Gastroesophageal sphincter (tissue), 4 donors: ENCODE measurements around the gene PRKG1. TPM values are rescaled to one million over a fixed set of nuclear protein-coding genes. Genes with fewer than 3 reads are reported as not detected.

ENCODE experiments used
- ATAC-seq: fragments of 150-250 bp; one replicate; pipeline ENCODE4 v1.9.1; 2016; ENCODE audit warnings: mild to moderate bottlenecking, moderate library complexity
- H3K27ac ChIP-seq, 4 donors: fragments of 200-600 bp; sonication (generic) in 3 of 4; 1 replicate in 3 of 4; 2 replicates in 1 of 4; pipeline ENCODE4 v1.5.1; 2016 to 2019
- H3K27me3 ChIP-seq: fragments of 200-600 bp; sonication (generic); one replicate; pipeline ENCODE4 v1.5.1; 2019
- H3K36me3 ChIP-seq, 2 donors: fragments of 200-600 bp; sonication (generic); one replicate each; pipeline ENCODE4 v1.5.1; 2019; ENCODE audit warnings: control low read depth in 1 of 2
- H3K4me1 ChIP-seq, 3 donors: fragments of 200-600 bp; sonication (generic); 1 replicate in 2 of 3; 2 replicates in 1 of 3; pipeline ENCODE4 v1.5.1; 2016 to 2019; ENCODE audit warnings: control low read depth in 2 of 3
- H3K4me3 ChIP-seq, 2 donors: fragments of 200-600 bp; sonication (generic); one replicate each; pipeline ENCODE4 v1.5.1; 2019; ENCODE audit warnings: mild to moderate bottlenecking in 1 of 2, moderate library complexity in 1 of 2
- H3K9me3 ChIP-seq, 3 donors: fragments of 200-600 bp; sonication (generic); one replicate each; pipeline ENCODE4 v1.5.1; 2017 to 2019; ENCODE audit warnings: control low read depth in 2 of 3
- CTCF ChIP-seq, 4 experiments: fragments of 200-600 bp in 2 of 4; fragments of 450-650 bp in 2 of 4; sonication (generic) in 1 of 4; IDR thresholded peaks; one replicate each; pipeline ENCODE4 v1.5.1; 2017 to 2019; ENCODE audit warnings: antibody characterized with exemption in 4 of 4, mild to moderate bottlenecking in 2 of 4, moderate library complexity in 2 of 4
- EP300 ChIP-seq: sonication (generic); formaldehyde crosslinking; IDR thresholded peaks from one replicate; pipeline ENCODE4 v1.6.1; 2017; ENCODE audit warnings: antibody characterized with exemption, mild to moderate bottlenecking
- POLR2A ChIP-seq, 2 donors: fragments of 450-650 bp; IDR thresholded peaks; one replicate each; pipeline ENCODE4 v1.6.1; 2017; ENCODE audit warnings: antibody characterized with exemption in 2 of 2, mild to moderate bottlenecking in 2 of 2, moderate library complexity in 1 of 2
- POLR2AphosphoS5 ChIP-seq: sonication (generic); formaldehyde crosslinking; IDR thresholded peaks from one replicate; pipeline ENCODE4 v1.6.1; 2017; ENCODE audit warnings: antibody characterized with exemption
- WGBS, 2 donors: methylation state at CpG; one replicate each; pipeline ENCODE4 v1.1.5; 2018; ENCODE audit warnings: low coverage in 1 of 2; 5-methylcytosine and 5-hydroxymethylcytosine counted together
- total RNA-seq, 4 donors: library from RNA; depleted of rRNA; stranded (reverse); fragments of >200 nt; gene quantifications; one replicate each; pipeline ENCODE4 v1.1.0, GENCODE V29; 2016

PRKG1 gene
- total RNA-seq, 4 donors from 2014 or later = 27.5 to 73.2 (median 39.2) TPM

- Histone ChIP-seq H3K4me3 (no peak overlapping the region), H3K36me3 (no peaks in the 10 kb centered on the region), H3K27ac (no peak overlapping the region), H3K9me3 (no peaks in the 10 kb centered on the region), H3K27me3 (no peaks in the 10 kb centered on the region), H3K4me1 (no peaks in the 10 kb centered on the region)
- 76 to 93% methylated on average over 4 of the region's 4 CpGs for WGBS, 2 donors
- no peak for ATAC-seq
- TF ChIP-seq CTCF (IDR thresholded peaks at IDR 0.05) (no peak), EP300 (no peak), POLR2AphosphoS5 (no peak), POLR2A (IDR thresholded peaks at IDR 0.05) (no peak)
Measured at GRCh38 chr10:51416494-51416893, 342.2 kb downstream of the PRKG1 start.

GRCh38 chr10:51419196-51420093 lies 345.2 kb downstream of the PRKG1 start:
- Histone ChIP-seq H3K4me3 (no peak overlapping the region), H3K4me1 (peaks cover 0 to 14% (median 0%) of the 10 kb centered on the region in 3 donors), H3K9me3 (no peaks in the 10 kb centered on the region), H3K36me3 (no peaks in the 10 kb centered on the region), H3K27ac (no peak overlapping the region), H3K27me3 (no peaks in the 10 kb centered on the region)
- WGBS, 2 donors = 59 to 63% methylated on average over 3 of the region's 3 CpGs
- TF ChIP-seq POLR2A (IDR thresholded peaks at IDR 0.05) (no peak), EP300 (no peak), POLR2AphosphoS5 (no peak), CTCF (IDR thresholded peaks at IDR 0.05) (no peak)
- no peak for ATAC-seq

- peak overlapping the region in 3 of 4 donors; percentile 49 to 61 (median 59) for H3K27ac ChIP-seq
- TF ChIP-seq CTCF (IDR thresholded peaks at IDR 0.05) = no peak
- TF ChIP-seq POLR2A (IDR thresholded peaks at IDR 0.05) = no peak
- no peak for TF ChIP-seq POLR2AphosphoS5
- no peak for TF ChIP-seq EP300
- 47 to 82% methylated on average over 1 of the region's 1 CpG for WGBS, 2 donors
- H3K9me3 ChIP-seq = no peaks in the 10 kb centered on the region
- H3K4me1 ChIP-seq = peaks cover 0 to 14% (median 0%) of the 10 kb centered on the region in 3 donors
- no peaks in the 10 kb centered on the region for H3K27me3 ChIP-seq
- no peaks in the 10 kb centered on the region for H3K36me3 ChIP-seq
- H3K4me3 ChIP-seq = no peak overlapping the region
- ATAC-seq = no peak
Measured at GRCh38 chr10:51421853-51422252, 347.6 kb downstream of the PRKG1 start.

GRCh38 chr10:51422311-51423120 lies 348.2 kb downstream of the PRKG1 start:
- 36 to 47% methylated on average over 3 to 6 of the region's 6 CpGs for WGBS, 2 donors
- TF ChIP-seq POLR2A (IDR thresholded peaks at IDR 0.05) (no peak), POLR2AphosphoS5 (peak; percentile 7), CTCF (IDR thresholded peaks at IDR 0.05) (peak; percentile 59 to 83 (median 72))
- no peaks in the 10 kb centered on the region for H3K9me3 ChIP-seq
- H3K4me1 ChIP-seq = peaks cover 0 to 14% (median 0%) of the 10 kb centered on the region in 3 donors
- H3K4me3 ChIP-seq = no peak overlapping the region
- no peaks in the 10 kb centered on the region for H3K27me3 ChIP-seq
- peak overlapping the region in 3 of 4 donors; percentile 49 to 61 (median 59) for H3K27ac ChIP-seq
- peak; percentile 71 for ATAC-seq
- no peaks in the 10 kb centered on the region for H3K36me3 ChIP-seq
